ENCODE data around the gene SHISA9.

The SHISA9 gene

GRCh38 chr16:12936391-12936790 is 35.0 kb downstream of the SHISA9 start:
- H3K79me2 ChIP-seq (ENCODE audit: insufficient read depth, low read depth): no peaks in the 10 kb centered on the region
- H3K36me3 ChIP-seq (ENCODE audit: insufficient read depth): no peaks in the 10 kb centered on the region

GRCh38 chr16:12941896-12942295 is 40.5 kb downstream of the SHISA9 start:
- Histone ChIP-seq H3K4me3 (IDR thresholded peaks at IDR 0.05; ENCODE audit: insufficient read depth, low read depth, low read length) (no peak overlapping the region), H3K4me2 (no peak overlapping the region), H2AFZ (ENCODE audit: low read depth) (no peak overlapping the region), H3K27ac (no peak overlapping the region), H4K20me1 (ENCODE audit: insufficient read depth) (no peaks in the 10 kb centered on the region), H3K27me3 (ENCODE audit: insufficient read depth, low read depth) (no peaks in the 10 kb centered on the region), H3K4me1 (ENCODE audit: low read depth, poor library complexity, severe bottlenecking) (no peaks in the 10 kb centered on the region), H3K9ac (no peak overlapping the region), H3K79me2 (ENCODE audit: insufficient read depth, low read depth) (no peaks in the 10 kb centered on the region), H3K36me3 (ENCODE audit: insufficient read depth) (no peaks in the 10 kb centered on the region)
- no peak for TF ChIP-seq CTCF (conservative IDR thresholded peaks at IDR 0.05; ENCODE audit: low read depth, low read length)

More at GRCh38 chr16:12936391-12936790, 35.0 kb downstream of the SHISA9 start:
- Histone ChIP-seq H3K27ac (no peak overlapping the region), H3K4me2 (no peak overlapping the region), H3K9ac (no peak overlapping the region), H2AFZ (ENCODE audit: low read depth) (no peak overlapping the region), H3K4me3 (IDR thresholded peaks at IDR 0.05; ENCODE audit: insufficient read depth, low read depth, low read length) (no peak overlapping the region), H3K4me1 (ENCODE audit: low read depth, poor library complexity, severe bottlenecking) (no peaks in the 10 kb centered on the region), H4K20me1 (ENCODE audit: insufficient read depth) (no peaks in the 10 kb centered on the region), H3K27me3 (ENCODE audit: insufficient read depth, low read depth) (no peaks in the 10 kb centered on the region)
- TF ChIP-seq CTCF (conservative IDR thresholded peaks at IDR 0.05; ENCODE audit: low read depth, low read length): no peak

- Histone ChIP-seq H3K79me2 (ENCODE audit: insufficient read depth, low read depth) (no peaks in the 10 kb centered on the region), H3K4me3 (IDR thresholded peaks at IDR 0.05; ENCODE audit: insufficient read depth, low read depth, low read length) (no peak overlapping the region), H3K27me3 (ENCODE audit: insufficient read depth, low read depth) (no peaks in the 10 kb centered on the region), H2AFZ (ENCODE audit: low read depth) (no peak overlapping the region), H4K20me1 (ENCODE audit: insufficient read depth) (no peaks in the 10 kb centered on the region), H3K4me1 (ENCODE audit: low read depth, poor library complexity, severe bottlenecking) (no peaks in the 10 kb centered on the region), H3K36me3 (ENCODE audit: insufficient read depth) (no peaks in the 10 kb centered on the region), H3K4me2 (no peak overlapping the region), H3K9ac (no peak overlapping the region), H3K27ac (no peak overlapping the region)
- TF ChIP-seq CTCF (conservative IDR thresholded peaks at IDR 0.05; ENCODE audit: low read depth, low read length): no peak
Measured at GRCh38 chr16:12942861-12943260, 41.5 kb downstream of the SHISA9 start.

GRCh38 chr16:12944300-12944699 is 42.9 kb downstream of the SHISA9 start:
- TF ChIP-seq CTCF (conservative IDR thresholded peaks at IDR 0.05; ENCODE audit: low read depth, low read length): no peak

More at GRCh38 chr16:12944300-12944699, 42.9 kb downstream of the SHISA9 start:
- H4K20me1 ChIP-seq (ENCODE audit: insufficient read depth): no peaks in the 10 kb centered on the region
- no peaks in the 10 kb centered on the region for H3K79me2 ChIP-seq (ENCODE audit: insufficient read depth, low read depth)
- H3K27me3 ChIP-seq (ENCODE audit: insufficient read depth, low read depth): no peaks in the 10 kb centered on the region
- H2AFZ ChIP-seq (ENCODE audit: low read depth): no peak overlapping the region
- no peaks in the 10 kb centered on the region for H3K36me3 ChIP-seq (ENCODE audit: insufficient read depth)
- H3K27ac ChIP-seq: no peak overlapping the region
- no peak overlapping the region for H3K4me2 ChIP-seq
- no peaks in the 10 kb centered on the region for H3K4me1 ChIP-seq (ENCODE audit: low read depth, poor library complexity, severe bottlenecking)
- no peak overlapping the region for H3K9ac ChIP-seq
- H3K4me3 ChIP-seq (IDR thresholded peaks at IDR 0.05; ENCODE audit: insufficient read depth, low read depth, low read length): no peak overlapping the region
